ENCODE measurements around the gene TYROBP.
"Not testable (repeated sequence)": the region's sequence is repeated elsewhere in the genome, so short reads cannot be mapped to it uniquely, and the experiment has no call there.

TYROBP gene

DNA sequence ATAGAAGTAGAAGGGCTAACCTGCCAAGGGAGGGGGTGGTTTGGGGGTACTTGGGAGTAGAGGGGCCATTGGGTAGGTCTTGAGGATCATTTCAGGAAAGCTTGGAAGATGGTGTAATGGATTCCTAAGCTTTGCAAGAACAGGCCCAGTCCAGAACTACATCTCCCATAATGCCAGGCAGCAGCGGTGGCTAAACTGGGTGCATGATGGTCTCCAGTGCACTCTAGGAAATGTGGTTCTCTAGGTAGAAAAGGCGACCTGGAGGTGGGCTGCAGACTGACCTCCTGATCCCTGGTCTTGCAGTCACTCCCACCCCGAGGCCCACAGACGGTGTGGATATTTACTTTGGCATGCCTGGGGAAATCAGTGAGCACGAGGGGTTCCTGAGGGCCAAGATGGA is 35.9 kb downstream of the TYROBP start:
- peaks cover 13% of the 10 kb centered on the region for H3K4me1 ChIP-seq (ENCODE audit: insufficient read depth, low read length)
- no peak overlapping the region for H3K4me2 ChIP-seq (ENCODE audit: insufficient read depth, low read length)
- H3K79me2 ChIP-seq (ENCODE audit: insufficient read depth, low read length) = no peaks in the 10 kb centered on the region
- no peak for TF ChIP-seq EZH2 (IDR thresholded peaks at IDR 0.05; ENCODE audit: borderline replicate concordance, low read depth, low read length, severe bottlenecking)
- TF ChIP-seq, protein P1, sequence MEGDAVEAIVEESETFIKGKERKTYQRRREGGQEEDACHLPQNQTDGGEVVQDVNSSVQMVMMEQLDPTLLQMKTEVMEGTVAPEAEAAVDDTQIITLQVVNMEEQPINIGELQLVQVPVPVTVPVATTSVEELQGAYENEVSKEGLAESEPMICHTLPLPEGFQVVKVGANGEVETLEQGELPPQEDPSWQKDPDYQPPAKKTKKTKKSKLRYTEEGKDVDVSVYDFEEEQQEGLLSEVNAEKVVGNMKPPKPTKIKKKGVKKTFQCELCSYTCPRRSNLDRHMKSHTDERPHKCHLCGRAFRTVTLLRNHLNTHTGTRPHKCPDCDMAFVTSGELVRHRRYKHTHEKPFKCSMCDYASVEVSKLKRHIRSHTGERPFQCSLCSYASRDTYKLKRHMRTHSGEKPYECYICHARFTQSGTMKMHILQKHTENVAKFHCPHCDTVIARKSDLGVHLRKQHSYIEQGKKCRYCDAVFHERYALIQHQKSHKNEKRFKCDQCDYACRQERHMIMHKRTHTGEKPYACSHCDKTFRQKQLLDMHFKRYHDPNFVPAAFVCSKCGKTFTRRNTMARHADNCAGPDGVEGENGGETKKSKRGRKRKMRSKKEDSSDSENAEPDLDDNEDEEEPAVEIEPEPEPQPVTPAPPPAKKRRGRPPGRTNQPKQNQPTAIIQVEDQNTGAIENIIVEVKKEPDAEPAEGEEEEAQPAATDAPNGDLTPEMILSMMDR (IDR thresholded peaks at IDR 0.05; ENCODE audit: borderline replicate concordance, extremely low read depth, low read length, poor library complexity, severe bottlenecking) = no peak
- no peak overlapping the region for H2AFZ ChIP-seq (ENCODE audit: low read depth, low read length)
- H3K36me3 ChIP-seq (ENCODE audit: insufficient read depth, low read length) = no peaks in the 10 kb centered on the region
- H3K27me3 ChIP-seq (ENCODE audit: insufficient read depth, low read length, poor library complexity) = peaks cover 14% of the 10 kb centered on the region
- H3K9ac ChIP-seq (ENCODE audit: low read depth, low read length) = no peak overlapping the region
- H3K9me3 ChIP-seq (ENCODE audit: insufficient read depth, low read length, severe bottlenecking) = no peaks in the 10 kb centered on the region
- H3K27ac ChIP-seq (ENCODE audit: low read length) = no peak overlapping the region
- H3K4me3 ChIP-seq (ENCODE audit: low read depth in 1 of 2, low read length in 2 of 2) = no peak overlapping the region
- H4K20me1 ChIP-seq (ENCODE audit: insufficient read depth, low read length) = no peaks in the 10 kb centered on the region; the same call in 1 of the 2 replicates
- ATAC-seq (ENCODE audit: insufficient read depth, low read depth) (no peak), DNase-seq (no peak)

- no peaks in the 10 kb centered on the region; the same call in 1 of the 2 replicates for H4K20me1 ChIP-seq (ENCODE audit: insufficient read depth, low read length)
- H3K27ac ChIP-seq (ENCODE audit: low read length) = no peak overlapping the region
- H3K36me3 ChIP-seq (ENCODE audit: insufficient read depth, low read length) = no peaks in the 10 kb centered on the region
- no peak overlapping the region for H3K4me2 ChIP-seq (ENCODE audit: insufficient read depth, low read length)
- DNase-seq = no peak
- no peak for ATAC-seq (ENCODE audit: insufficient read depth, low read depth)
- no peaks in the 10 kb centered on the region for H3K9me3 ChIP-seq (ENCODE audit: insufficient read depth, low read length, severe bottlenecking)
- no peak overlapping the region for H3K9ac ChIP-seq (ENCODE audit: low read depth, low read length)
- H3K4me3 ChIP-seq (ENCODE audit: low read depth in 1 of 2, low read length in 2 of 2) = no peak overlapping the region
- no peak overlapping the region for H2AFZ ChIP-seq (ENCODE audit: low read depth, low read length)
- H3K79me2 ChIP-seq (ENCODE audit: insufficient read depth, low read length) = no peaks in the 10 kb centered on the region
- peaks cover 14% of the 10 kb centered on the region for H3K27me3 ChIP-seq (ENCODE audit: insufficient read depth, low read length, poor library complexity)
- peaks cover 13% of the 10 kb centered on the region for H3K4me1 ChIP-seq (ENCODE audit: insufficient read depth, low read length)
- no peak for TF ChIP-seq EZH2 (IDR thresholded peaks at IDR 0.05; ENCODE audit: borderline replicate concordance, low read depth, low read length, severe bottlenecking)
- TF ChIP-seq, protein P1 (IDR thresholded peaks at IDR 0.05; ENCODE audit: borderline replicate concordance, extremely low read depth, low read length, poor library complexity, severe bottlenecking) = no peak
These were observed 36.5 kb downstream of the TYROBP start for GRCh38 chr19:35871611-35872010.

GRCh38 chr19:35870798-35871197 is 37.3 kb downstream of the TYROBP start:
- Histone ChIP-seq H2AFZ (ENCODE audit: low read depth, low read length) (no peak overlapping the region), H3K36me3 (ENCODE audit: insufficient read depth, low read length) (no peaks in the 10 kb centered on the region), H3K9ac (ENCODE audit: low read depth, low read length) (no peak overlapping the region), H4K20me1 (ENCODE audit: insufficient read depth, low read length) (no peaks in the 10 kb centered on the region; the same call in 1 of the 2 replicates), H3K27me3 (ENCODE audit: insufficient read depth, low read length, poor library complexity) (peaks cover 14% of the 10 kb centered on the region), H3K4me1 (ENCODE audit: insufficient read depth, low read length) (peaks cover 13% of the 10 kb centered on the region), H3K9me3 (ENCODE audit: insufficient read depth, low read length, severe bottlenecking) (no peaks in the 10 kb centered on the region), H3K79me2 (ENCODE audit: insufficient read depth, low read length) (no peaks in the 10 kb centered on the region), H3K27ac (ENCODE audit: low read length) (no peak overlapping the region), H3K4me2 (ENCODE audit: insufficient read depth, low read length) (no peak overlapping the region), H3K4me3 (ENCODE audit: low read depth in 1 of 2, low read length in 2 of 2) (no peak overlapping the region)
- ATAC-seq (ENCODE audit: insufficient read depth, low read depth) (no peak), DNase-seq (no peak)
- TF ChIP-seq EZH2 (IDR thresholded peaks at IDR 0.05; ENCODE audit: borderline replicate concordance, low read depth, low read length, severe bottlenecking) = no peak
- TF ChIP-seq, protein P1 (IDR thresholded peaks at IDR 0.05; ENCODE audit: borderline replicate concordance, extremely low read depth, low read length, poor library complexity, severe bottlenecking) = peak; percentile 19

DNA sequence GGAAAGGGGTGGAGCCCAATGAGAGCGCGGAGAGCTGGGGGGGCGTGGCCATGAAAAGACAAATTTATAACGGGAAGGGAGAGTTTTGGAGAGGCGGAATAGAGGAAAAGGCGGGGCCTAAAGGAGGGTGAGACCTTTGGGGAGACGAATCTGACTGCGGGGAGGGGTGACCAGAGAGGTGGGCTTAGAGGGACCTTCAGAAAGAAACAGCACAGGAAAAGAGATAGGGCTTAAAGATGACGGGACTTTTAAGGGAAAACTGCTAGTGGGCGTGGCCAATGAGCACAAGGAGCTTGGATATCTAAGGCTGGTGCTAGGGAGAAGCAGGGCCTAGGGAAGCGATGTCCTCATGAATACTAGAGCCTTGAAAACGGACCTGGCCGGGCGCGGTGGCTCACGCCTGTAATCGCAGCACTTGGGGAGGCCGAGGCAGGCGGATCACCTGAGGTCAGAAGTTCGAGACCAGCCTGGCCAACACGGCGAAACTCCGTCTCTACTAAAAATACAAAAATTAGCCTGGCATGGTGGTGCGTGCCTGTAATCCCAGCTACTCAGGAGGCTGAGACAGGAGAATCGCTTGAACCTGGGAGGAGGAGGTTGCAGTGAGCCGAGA is 37.9 kb downstream of the TYROBP start:
- not testable (repeated sequence) for H3K9me3 ChIP-seq (ENCODE audit: insufficient read depth, low read length, severe bottlenecking); H3K9ac ChIP-seq (ENCODE audit: low read depth, low read length); H3K4me2 ChIP-seq (ENCODE audit: insufficient read depth, low read length); DNase-seq; H3K79me2 ChIP-seq (ENCODE audit: insufficient read depth, low read length); H4K20me1 ChIP-seq (ENCODE audit: insufficient read depth, low read length); H3K4me3 ChIP-seq (ENCODE audit: low read depth in 1 of 2, low read length in 2 of 2); H3K27ac ChIP-seq (ENCODE audit: low read length); H3K36me3 ChIP-seq (ENCODE audit: insufficient read depth, low read length); H2AFZ ChIP-seq (ENCODE audit: low read depth, low read length); ATAC-seq (ENCODE audit: insufficient read depth, low read depth)
- Histone ChIP-seq H3K27me3 (ENCODE audit: insufficient read depth, low read length, poor library complexity) (peaks cover 14% of the 10 kb centered on the region), H3K4me1 (ENCODE audit: insufficient read depth, low read length) (peaks cover 13% of the 10 kb centered on the region)
